Adrenal gland (tissue), 5 donors: ENCODE results near the gene CLIP4.

Experiments
- CTCF ChIP-seq, 6 experiments: fragments of 450-650 bp in 4 of 6; fragments of 200-600 bp in 2 of 6; sonication (generic) in 1 of 6; IDR thresholded peaks; 1 replicate in 5 of 6; 2 replicates in 1 of 6; pipeline versions ENCODE4 v1.5.1 to v1.8.0; 2016 to 2021; ENCODE audit warnings: antibody characterized with exemption in 6 of 6, mild to moderate bottlenecking in 2 of 6, moderate library complexity in 1 of 6
- POLR2A ChIP-seq, 2 donors: fragments of 450-650 bp; IDR thresholded peaks; one replicate each; pipeline ENCODE4 v1.6.1; 2017; ENCODE audit warnings: antibody characterized with exemption in 2 of 2, mild to moderate bottlenecking in 2 of 2, moderate library complexity in 1 of 2
- donor health status: DM: no; HTN: no; CAD: no.

GRCh38 chr2:29071032-29071975, 43.9 kb upstream of the CLIP4 start:
- no peak for TF ChIP-seq CTCF (IDR thresholded peaks at IDR 0.05)
- TF ChIP-seq POLR2A (IDR thresholded peaks at IDR 0.05), result no peak
